GM21723 (cell line): Measurements from ENCODE around the gene CHRNB1.

Source experiments
- ATAC-seq: cut with Tn5 transposase; IDR thresholded peaks from one replicate; pipeline ENCODE4 v1.9.1; 2021; ENCODE audit warnings: mild to moderate bottlenecking, moderate library complexity; ENCODE audit not compliant: unreplicated experiment

The CHRNB1 gene

GRCh38 chr17:7414837-7415236 lies 30.0 kb upstream of the CHRNB1 start:
- ATAC-seq, result no peak

- no peak for ATAC-seq
These were observed 29.1 kb upstream of the CHRNB1 start for GRCh38 chr17:7415784-7416183.

GRCh38 chr17:7416323-7416722 lies 28.5 kb upstream of the CHRNB1 start:
- ATAC-seq, result no peak

DNA sequence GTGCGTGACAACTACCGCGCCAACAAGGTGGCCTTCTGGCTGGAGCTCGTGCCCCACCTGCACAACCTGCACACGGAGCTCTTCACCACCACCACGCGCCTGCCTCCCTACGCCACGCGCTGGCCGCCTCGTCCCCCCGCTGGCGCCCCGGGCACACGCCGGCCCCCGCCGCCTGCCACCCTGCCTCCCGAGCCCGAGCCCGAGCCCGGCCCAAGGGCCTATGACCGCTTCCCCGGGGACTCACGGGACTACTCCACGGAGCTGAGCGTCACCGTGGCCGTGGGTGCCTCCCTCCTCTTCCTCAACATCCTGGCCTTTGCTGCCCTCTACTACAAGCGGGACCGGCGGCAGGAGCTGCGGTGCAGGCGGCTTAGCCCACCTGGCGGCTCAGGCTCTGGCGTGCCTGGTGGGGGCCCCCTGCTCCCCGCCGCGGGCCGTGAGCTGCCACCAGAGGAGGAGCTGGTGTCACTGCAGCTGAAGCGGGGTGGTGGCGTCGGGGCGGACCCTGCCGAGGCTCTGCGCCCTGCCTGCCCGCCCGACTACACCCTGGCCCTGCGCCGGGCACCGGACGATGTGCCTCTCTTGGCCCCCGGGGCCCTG lies 27.7 kb upstream of the CHRNB1 start:
- ATAC-seq, result no peak

DNA sequence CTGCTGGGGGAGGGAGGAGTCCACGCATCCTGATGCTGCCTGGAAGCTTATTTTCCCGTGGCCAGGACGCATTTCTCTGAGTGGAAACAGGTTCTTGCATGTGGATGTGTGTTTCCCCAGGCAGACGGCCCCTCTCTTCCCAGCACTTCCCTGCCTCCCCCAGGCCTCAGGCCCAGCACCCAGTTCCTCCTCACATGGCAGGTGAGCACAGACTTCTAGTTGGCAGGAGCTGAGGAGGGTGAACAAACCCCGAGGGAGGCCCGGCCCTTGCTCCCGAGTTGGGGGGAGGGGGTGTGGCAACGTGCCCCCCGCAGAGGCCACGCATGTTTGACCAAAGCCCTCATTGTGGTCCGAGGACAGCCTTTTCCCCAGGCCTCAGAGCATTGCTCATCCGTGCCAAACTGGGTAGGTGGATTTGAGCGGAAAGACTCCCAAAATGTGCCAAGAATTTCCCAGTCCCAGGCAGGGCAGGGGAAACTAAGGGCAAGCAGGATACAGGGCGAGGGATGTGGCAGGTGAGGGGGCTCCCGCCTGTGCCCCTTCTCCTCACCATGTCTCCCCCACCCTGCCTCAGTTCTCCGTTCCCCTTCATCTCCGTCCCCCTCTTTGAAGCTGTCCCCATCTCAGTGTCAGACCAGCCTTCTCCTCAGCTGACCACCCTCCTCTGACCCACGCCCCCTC lies 26.2 kb upstream of the CHRNB1 start:
- no peak for ATAC-seq

DNA sequence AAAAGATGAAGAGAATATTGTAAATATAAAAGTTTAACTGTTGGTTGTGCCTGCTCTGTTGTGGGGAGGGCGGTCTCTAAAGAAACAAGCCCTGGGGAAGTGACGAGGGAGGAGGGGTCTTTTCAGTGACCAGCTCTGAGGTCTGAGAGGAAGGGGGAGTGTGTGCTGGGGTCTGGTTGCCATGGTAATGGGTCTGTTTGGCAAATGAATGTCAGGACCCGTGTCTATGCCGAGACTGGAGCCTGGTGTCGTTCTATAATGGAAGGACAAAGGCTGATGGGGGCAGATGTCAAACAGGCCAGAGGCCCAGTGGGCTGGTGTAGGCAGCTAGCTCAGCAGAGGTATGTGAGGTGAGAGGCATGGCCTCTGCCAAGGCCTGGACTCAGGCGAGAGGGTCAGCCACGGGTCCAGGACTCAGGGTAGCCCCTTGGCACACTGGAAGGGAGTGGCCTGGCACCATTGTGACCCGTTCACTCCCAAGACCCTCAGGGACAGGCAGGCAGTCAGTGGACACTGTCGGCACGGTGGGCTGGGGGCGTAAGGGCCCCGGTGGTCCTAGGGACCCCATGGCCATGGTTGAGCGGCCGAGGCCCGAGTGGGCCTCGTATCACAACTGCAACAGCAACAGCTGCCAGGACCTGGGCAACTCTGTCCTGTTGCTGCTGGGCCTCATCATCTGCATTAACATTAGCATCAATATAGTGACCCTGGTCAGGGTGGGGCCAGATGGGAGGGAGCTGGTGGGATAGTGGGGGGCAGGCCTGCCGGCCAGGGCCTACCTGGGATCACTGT lies 24.8 kb upstream of the CHRNB1 start, which contains the start of gene SPEM1:
Gene SPEM1 (plus strand): TSS at position 506 of the 792 bp plus-strand sequence. CDS start 61 bp downstream, at position 567.
- ATAC-seq, result no peak

GRCh38 chr17:7421186-7421585 lies 23.7 kb upstream of the CHRNB1 start:
- no peak for ATAC-seq

GRCh38 chr17:7423679-7424078 lies 21.2 kb upstream of the CHRNB1 start:
- ATAC-seq, result no peak

DNA sequence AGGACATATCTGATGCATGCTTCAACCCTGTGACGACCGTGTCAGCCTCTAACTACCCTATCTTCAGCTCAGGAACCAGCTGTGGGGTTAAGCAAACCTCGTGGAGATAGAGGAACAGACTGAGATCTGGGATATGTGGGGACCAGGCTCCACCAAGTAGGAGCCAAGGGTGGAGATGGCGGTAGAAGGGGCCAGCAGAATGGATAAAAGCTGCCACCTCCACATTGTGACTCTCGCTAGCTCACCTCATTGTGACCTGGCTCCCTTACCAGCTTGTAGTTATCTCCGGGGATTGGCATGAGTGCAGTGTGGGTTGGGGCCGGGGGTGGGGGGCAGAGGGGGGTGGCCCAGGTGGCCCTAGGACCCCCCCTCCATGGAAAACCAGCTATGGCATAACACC lies 19.5 kb upstream of the CHRNB1 start, which contains the start of gene SPEM2:
Gene SPEM2 (plus strand): TSS at position 301 of the 400 bp plus-strand sequence. CDS start 73 bp downstream, at position 374.
- no peak for ATAC-seq

DNA sequence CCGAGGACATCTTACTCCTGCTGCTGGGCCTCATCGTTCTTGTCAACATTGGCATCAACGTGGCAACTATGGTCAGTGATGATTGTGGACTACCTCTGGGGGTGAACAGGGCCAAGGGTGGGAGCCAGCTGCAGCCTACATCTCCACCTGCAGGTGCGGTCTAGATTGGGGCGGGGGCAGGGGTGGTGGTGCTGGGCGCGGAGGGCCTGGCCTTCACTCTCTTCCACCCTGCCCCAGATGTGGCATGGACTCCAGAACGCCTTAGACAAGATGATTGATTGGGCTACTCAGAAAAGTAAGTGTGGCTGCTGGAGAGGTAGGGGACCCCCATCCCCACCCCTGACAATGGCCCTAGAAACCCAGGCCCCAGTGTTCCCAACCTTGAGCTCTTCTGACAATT lies 19.1 kb upstream of the CHRNB1 start:
- no peak for ATAC-seq

GRCh38 chr17:7426203-7426863 lies 18.5 kb upstream of the CHRNB1 start:
- no peak for ATAC-seq

DNA sequence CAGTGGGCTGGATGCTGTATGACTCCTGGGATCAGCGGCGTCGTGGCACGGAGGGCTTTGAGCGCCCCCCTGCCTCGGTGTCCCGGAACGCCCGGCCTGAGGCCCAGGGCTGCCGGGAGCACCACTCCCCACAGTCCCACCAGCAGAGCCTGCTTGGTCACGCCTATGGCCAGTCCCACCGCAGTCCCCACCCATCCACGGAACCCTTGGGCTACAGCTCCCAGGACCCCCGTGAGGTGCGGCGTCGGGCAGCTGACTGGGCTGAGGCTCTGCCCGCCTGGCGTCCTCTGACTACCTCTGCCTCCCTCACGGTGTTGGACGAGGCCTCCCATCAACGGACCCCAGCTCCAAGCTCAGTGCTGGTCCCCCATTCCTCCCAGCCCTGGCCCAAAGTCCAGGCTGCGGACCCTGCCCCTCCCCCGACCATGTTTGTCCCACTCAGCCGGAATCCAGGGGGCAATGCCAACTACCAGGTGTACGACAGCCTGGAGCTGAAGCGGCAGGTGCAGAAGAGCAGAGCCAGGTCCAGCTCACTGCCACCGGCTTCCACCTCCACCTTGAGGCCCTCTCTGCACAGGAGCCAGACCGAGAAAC lies 17.9 kb upstream of the CHRNB1 start:
- no peak for ATAC-seq

GRCh38 chr17:7427549-7427948 lies 17.3 kb upstream of the CHRNB1 start:
- ATAC-seq, result no peak

DNA sequence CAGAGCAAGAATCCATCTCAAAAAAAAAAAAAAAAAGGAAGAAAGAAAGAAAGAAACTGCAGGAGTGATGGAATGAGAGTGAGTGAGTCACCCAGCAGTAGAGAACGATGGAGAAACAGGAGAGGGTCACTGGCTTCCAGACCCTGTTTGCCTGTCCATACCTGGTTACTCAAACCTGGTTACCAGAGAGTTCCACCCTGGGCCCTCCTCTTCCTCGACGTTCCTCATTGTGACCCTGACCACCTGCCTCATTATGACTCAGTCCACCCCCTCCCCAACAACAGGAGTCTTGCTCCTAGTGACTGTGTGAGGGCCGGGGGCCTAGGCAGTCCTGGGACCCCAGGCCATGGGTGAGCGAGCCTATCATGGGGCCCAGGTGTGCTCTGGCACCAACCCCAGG lies 16.3 kb upstream of the CHRNB1 start, which contains the start of gene SPEM3:
Gene SPEM3 (plus strand): TSS at position 301 of the 400 bp plus-strand sequence. CDS start 46 bp downstream, at position 347.
- no peak for ATAC-seq

- ATAC-seq, result no peak
These were observed 15.1 kb upstream of the CHRNB1 start for GRCh38 chr17:7429722-7430121.

DNA sequence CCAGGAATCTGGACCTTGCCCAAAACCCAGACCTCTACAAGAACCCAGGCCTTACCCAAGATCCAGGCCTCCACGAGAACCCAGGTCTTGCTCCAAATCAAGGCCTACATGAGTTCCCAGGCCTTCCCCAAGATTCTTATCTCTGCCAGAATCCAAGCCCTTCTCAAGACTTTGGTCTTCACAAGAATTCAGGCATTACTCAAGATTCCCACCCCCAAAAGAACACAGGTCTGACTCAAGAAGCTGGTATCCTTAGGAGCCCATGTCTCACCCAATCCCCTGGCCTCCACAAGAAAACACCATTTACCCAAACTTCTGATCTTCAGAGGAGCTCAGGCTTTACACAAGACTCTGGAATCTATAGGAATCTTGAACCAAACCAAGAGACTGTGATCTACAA lies 13.6 kb upstream of the CHRNB1 start:
- no peak for ATAC-seq

- ATAC-seq, result no peak
These were observed 12.6 kb upstream of the CHRNB1 start for GRCh38 chr17:7432296-7432695.

GRCh38 chr17:7435676-7436555 lies 8.9 kb upstream of the CHRNB1 start:
- ATAC-seq, result peak; percentile 19

- no peak for ATAC-seq
These were observed 8.1 kb upstream of the CHRNB1 start for GRCh38 chr17:7436556-7437368.
